Measurements from ENCODE around the gene CHST8.
"Not testable (repeated sequence)": the region's sequence is repeated elsewhere in the genome, so short reads cannot be mapped to it uniquely, and the experiment has no call there.

The CHST8 gene

GRCh38 chr19:33616857-33617256 is 4.9 kb upstream of the CHST8 start:
- in situ Hi-C loops (cut with HindIII; ENCODE audit: low sequenced_read_pairs): no loop called here

GRCh38 chr19:33618363-33618762 is 3.4 kb upstream of the CHST8 start:
- in situ Hi-C loops (cut with HindIII; ENCODE audit: low sequenced_read_pairs): not testable (repeated sequence)

- in situ Hi-C loops (cut with HindIII; ENCODE audit: low sequenced_read_pairs): no loop called here
Measured at GRCh38 chr19:33618884-33619283, 2.9 kb upstream of the CHST8 start.

- in situ Hi-C loops (cut with HindIII; ENCODE audit: low sequenced_read_pairs): no loop called here
Measured at GRCh38 chr19:33620611-33621010, 1.1 kb upstream of the CHST8 start.

- in situ Hi-C loops (cut with HindIII; ENCODE audit: low sequenced_read_pairs): no loop called here
Measured at GRCh38 chr19:33621065-33621785, 528 bp upstream of the CHST8 start.

GRCh38 chr19:33622505-33622808 is 704 bp downstream of the CHST8 start:
- in situ Hi-C loops (cut with HindIII; ENCODE audit: low sequenced_read_pairs): no loop called here

GRCh38 chr19:33622809-33623511 is 1.2 kb downstream of the CHST8 start:
- in situ Hi-C loops (cut with HindIII; ENCODE audit: low sequenced_read_pairs): no loop called here

- in situ Hi-C loops (cut with HindIII; ENCODE audit: low sequenced_read_pairs): no loop called here
Measured at GRCh38 chr19:33624586-33624985, 2.8 kb downstream of the CHST8 start.

GRCh38 chr19:33627526-33627925 is 5.8 kb downstream of the CHST8 start:
- in situ Hi-C loops (cut with HindIII; ENCODE audit: low sequenced_read_pairs): no loop called here

- in situ Hi-C loops (cut with HindIII; ENCODE audit: low sequenced_read_pairs): no loop called here
Measured at GRCh38 chr19:33627962-33628839, 6.4 kb downstream of the CHST8 start.

GRCh38 chr19:33628921-33629825 is 7.4 kb downstream of the CHST8 start:
- in situ Hi-C loops (cut with HindIII; ENCODE audit: low sequenced_read_pairs): no loop called here

- in situ Hi-C loops (cut with HindIII; ENCODE audit: low sequenced_read_pairs): no loop called here
Measured at GRCh38 chr19:33629826-33630375, 8.1 kb downstream of the CHST8 start.

- in situ Hi-C loops (cut with HindIII; ENCODE audit: low sequenced_read_pairs): no loop called here
Measured at GRCh38 chr19:33630880-33631608, 9.3 kb downstream of the CHST8 start.

GRCh38 chr19:33631609-33631973 is 9.8 kb downstream of the CHST8 start:
- in situ Hi-C loops (cut with HindIII; ENCODE audit: low sequenced_read_pairs): no loop called here

- in situ Hi-C loops (cut with HindIII; ENCODE audit: low sequenced_read_pairs): loop anchor here (5.0 kb wide), 1 partner anchor 88 kb away; no protein-coding TSS in a partner anchor
Measured at GRCh38 chr19:33634361-33635091, 12.8 kb downstream of the CHST8 start.

- in situ Hi-C loops (cut with HindIII; ENCODE audit: low sequenced_read_pairs): loop anchor here (5.0 kb wide), 1 partner anchor 84 kb away; no protein-coding TSS in a partner anchor
Measured at GRCh38 chr19:33638167-33639034, 16.6 kb downstream of the CHST8 start.

- in situ Hi-C loops (cut with HindIII; ENCODE audit: low sequenced_read_pairs): loop anchor here (5.0 kb wide), 1 partner anchor 83 kb away; no protein-coding TSS in a partner anchor
Measured at GRCh38 chr19:33639035-33639681, 17.4 kb downstream of the CHST8 start.
